COR-L47 (cell line): ENCODE measurements around the gene SLC25A44.

ENCODE experiments used
- DNase-seq: peaks from one replicate; lab custom pipeline; 2025; lab: John Stamatoyannopoulos, UW

Gene SLC25A44

DNA sequence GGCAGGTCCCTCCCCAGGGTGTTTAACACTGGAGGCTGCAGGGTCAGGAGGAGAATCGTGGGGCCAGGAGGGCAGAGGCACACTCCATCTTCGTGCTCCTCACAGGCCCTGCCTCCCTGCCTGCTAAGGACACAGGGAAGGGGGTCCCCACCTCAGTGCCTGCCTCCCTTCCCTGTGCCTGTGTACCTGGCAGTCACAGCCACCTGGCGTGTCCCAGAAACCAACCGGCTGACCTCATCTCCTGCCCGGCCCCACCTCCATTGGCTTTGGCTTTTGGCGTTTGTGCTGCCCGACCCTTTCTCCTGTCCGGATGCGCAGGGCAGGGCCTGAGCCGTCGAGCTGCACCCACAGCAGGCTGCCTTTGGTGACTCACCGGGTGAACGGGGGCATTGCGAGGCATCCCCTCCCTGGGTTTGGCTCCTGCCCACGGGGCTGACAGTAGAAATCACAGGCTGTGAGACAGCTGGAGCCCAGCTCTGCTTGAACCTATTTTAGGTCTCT lies 47.5 kb downstream of the SLC25A44 start:
- DNase-seq: no peak

DNA sequence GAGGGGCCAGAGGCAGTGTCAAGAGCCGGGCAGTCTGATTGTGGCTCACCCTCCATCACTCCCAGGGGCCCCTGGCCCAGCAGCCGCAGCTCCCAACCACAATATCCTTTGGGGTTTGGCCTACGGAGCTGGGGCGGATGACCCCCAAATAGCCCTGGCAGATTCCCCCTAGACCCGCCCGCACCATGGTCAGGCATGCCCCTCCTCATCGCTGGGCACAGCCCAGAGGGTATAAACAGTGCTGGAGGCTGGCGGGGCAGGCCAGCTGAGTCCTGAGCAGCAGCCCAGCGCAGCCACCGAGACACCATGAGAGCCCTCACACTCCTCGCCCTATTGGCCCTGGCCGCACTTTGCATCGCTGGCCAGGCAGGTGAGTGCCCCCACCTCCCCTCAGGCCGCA lies 48.0 kb downstream of the SLC25A44 start, which contains the start of gene BGLAP:
BGLAP (plus strand) TSS at position 259 of the 400 bp plus-strand sequence; CDS start at position 307, 48 bp downstream.
- no peak for DNase-seq

DNA sequence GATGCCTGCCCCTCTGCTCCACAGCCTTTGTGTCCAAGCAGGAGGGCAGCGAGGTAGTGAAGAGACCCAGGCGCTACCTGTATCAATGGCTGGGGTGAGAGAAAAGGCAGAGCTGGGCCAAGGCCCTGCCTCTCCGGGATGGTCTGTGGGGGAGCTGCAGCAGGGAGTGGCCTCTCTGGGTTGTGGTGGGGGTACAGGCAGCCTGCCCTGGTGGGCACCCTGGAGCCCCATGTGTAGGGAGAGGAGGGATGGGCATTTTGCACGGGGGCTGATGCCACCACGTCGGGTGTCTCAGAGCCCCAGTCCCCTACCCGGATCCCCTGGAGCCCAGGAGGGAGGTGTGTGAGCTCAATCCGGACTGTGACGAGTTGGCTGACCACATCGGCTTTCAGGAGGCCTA lies 48.8 kb downstream of the SLC25A44 start:
- DNase-seq: no peak

DNA sequence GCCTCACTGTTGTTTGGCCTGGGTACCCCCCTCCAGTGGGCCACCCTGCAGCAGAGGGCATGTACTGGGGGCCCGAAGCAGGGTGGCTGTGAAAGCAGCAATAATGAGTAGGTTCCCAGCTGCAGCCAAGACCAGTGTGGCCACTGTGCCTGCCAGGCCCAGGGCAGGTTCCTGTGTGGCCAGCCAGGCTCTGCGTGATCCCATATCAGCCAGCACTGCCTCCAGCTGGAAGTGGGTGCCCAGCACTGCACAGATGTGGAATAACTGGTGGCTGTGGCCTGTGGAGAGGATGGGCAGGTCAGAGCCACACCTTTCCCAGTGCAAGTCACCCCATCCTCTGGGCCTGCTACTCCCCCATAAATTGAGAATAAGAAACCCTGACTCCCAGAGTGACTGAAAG lies 50.2 kb downstream of the SLC25A44 start:
- DNase-seq: no peak

DNA sequence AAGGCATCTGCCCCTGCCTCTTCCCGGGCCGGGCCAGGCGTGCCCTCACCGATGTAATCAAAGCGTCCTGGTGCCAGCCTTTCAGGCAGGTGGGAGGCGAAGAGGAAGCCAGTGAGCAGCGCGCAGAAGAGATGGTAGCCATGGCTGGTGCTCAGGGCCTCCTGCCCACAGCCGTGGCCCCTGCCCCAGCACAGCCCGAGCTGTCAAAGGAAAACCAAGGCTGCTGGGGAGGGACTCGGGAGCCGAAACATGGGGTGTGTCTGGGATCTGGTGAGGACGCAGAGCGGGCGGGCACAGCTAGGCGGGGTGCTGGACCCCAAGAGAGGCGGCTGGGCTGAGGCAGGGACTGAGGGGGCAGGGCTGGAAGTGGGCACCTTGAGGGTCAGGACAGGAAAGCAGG lies 50.8 kb downstream of the SLC25A44 start:
- DNase-seq: no peak

DNA sequence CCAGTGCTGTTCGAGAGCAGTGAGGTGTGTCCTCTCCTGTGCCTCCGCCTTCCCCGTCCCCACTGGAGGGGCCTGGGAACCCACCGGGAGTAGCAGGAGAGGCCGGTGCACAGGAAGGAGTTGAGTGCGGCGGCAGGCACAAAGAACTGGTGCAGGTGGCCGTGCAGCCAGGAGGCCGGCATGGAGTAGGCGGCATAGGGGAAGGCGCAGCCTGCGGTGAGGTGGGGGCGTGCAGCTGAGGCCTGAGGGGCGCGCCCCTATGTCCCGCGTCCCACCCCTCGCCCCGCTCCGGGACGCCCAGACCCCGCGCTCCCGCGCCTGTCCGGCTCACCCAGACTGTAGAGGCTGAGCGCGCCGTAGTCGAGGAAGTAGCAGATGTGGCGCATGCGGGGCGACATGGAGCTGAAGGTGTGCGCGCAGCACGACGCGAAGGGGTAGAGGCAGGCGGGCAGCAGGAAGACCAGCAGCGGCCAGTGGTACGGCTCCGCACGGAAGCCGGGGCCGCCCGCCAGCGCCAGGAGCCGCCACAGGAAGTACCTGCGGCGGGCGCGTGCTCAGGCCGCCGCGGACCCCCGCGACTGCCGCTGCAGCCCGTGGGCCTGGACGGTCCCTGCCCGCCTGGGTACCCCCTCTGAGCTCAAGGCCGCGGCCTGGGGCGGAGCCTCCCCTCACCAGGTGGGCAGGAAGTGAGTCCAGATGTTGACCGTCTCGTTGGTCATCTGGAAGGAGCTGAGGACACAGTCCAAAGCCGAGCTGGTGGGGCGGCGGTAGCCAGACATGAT lies 51.7 kb downstream of the SLC25A44 start:
- peak; percentile 40 for DNase-seq

DNA sequence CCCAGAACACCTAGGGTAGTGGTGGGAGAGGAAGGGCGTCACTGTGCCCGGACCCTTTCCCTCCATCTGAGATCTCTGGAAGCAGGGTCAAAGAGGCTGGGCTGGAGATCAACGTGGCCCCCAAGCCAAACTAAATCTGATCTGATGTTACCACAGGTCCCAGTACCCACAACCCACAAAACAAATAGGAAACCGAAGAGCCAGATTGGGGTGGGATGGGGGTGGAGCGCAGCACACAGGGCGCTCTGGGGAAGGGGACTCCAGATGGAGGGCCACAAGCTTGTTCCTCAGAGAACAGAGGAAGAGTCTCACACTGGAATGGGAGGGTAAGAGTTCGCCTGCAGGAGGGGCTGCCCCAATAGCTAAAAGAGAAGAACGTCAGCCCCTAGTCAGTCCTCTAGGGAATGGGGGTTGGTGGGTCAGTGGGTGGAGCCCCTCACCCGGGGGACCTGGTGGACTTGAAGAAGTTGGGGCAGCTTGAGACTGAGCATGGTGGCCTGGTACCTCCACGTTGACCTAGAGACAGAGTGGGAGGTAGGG lies 52.4 kb downstream of the SLC25A44 start:
- DNase-seq: no peak

DNA sequence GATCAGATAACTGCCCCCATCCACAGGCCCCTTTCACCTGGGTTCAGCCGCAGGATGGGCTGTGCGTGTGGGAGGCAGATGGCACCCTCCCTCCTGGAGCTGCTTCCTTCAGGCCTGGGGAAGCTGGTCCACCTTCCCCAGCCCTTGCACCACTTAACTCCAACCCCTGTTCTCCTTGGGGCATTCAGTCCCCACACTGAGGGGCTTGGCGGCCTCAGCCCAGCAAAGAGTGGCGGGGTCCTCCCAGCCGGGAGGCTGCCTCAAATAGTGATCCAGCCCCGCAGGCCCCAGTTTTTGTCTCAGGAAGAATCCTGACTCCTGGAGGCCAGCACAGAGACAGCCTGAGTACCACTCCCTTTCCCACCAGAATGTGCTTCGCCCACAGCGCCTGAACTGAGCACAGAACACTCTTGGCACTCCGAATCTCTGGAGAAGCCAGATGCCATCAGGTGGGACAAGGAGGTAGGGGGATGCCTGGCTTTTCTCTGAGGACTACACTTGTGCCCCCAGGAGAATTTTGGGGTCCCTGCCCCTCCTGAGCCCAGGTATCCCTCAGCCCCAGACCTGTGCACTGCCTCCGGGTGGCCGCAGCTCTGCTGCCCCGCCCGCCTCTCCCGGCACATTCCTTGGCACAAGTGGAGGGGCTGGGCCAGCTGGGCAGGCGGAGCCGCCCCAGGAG lies 53.0 kb downstream of the SLC25A44 start:
- DNase-seq: no peak

DNA sequence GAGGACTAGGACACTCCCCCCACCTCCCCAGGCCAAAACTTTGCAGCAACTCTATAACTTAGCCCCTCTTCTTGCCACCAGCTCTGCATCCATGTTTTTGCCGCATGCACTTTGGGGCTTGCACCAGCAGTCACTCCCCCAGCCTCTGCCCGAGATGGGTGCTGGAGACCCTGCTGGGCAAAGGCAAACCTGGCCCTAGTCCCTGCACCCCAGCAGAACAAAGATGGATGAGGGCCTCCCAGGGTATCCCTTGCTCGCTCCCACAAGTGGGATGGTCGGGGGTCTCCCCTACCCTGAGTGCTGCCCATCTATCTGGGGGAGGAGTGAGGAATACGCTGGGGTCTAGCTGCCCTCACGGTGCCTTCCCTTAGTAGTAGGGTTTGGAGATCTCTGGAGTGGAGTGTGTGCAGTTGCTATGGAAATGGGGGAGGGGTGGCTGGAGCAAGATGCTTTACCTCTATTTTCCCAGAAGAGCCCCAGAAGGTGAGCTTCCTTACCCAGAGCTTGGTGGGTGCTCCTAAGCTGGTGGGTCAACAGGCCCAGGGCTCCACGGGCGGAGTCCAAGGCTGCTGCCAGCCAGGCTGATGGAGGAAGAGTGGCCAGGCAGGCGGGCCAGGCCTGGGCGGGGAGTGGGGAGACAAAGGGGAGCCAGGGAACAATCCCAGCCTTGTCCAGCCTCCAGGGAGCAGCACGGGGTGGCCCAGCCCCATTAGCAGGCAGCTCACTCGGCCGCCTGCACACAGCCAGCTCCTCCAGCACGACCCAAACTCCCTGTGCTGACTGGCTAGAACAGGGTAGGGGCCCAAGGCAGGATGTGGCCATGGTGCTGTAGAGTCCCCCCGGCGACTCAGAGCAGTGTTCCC lies 53.8 kb downstream of the SLC25A44 start, which contains the start of gene PAQR6:
PAQR6 (minus strand) TSS at position 597 of the 863 bp plus-strand sequence. CDS start 1,325 bp downstream, outside the sequence.
- DNase-seq: no peak

DNA sequence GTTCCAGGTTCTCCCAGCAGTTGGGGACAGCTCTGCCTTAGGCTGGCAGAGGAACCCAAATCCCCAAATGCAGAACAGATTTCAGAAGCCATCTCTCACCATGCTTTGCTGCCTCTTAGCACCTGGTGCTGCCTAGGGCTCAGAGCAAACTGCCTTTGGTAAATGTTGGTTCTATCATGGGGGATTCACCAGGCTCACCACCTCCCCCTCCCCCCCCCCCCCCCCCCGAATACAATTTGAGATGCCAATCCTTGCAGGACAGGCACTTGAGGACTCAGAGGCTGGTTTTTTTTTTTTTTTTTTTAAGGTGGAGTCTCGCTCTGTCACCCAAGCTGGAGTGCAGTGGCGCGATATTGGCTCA lies 54.4 kb downstream of the SLC25A44 start:
- DNase-seq: no peak

DNA sequence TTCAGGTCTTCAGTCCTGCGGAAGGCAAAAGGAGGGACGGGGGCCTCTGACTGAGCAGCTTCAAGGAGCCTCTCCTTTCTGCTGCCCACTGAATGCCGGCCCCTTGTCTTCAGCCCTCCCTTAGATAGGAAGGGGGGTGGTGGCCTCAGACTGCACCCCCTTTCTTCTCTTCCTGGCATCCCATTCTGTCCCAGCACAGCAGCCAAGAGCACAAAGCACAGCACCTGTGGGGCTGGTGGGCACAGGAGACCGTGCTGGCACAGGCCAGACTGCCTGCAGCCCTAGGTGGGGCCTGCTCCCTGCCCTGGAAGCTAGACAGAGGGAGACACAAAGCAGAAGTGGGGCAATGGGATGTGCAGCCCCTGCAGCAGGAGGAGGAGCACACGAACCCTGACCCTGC lies 55.7 kb downstream of the SLC25A44 start:
- no peak for DNase-seq

DNA sequence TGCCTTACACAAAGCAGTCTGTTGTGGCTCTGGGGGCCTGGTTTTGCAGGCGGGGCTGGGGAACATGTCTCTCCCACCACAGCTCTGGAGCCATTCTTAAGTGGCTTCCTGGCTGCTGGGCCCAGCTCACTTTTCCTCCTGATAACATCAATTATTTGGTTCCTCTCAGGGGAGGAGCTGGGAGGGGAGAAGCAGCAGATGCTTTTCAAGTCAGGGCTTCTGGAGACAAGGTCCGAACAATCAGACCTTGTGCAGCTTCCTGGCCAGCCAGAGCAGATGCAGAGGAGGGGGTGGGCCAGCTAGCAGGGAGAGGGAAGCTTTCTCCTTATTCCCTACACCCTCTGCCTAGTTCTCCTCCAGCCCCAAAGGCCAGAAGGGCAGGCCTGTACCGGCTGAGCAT lies 57.6 kb downstream of the SLC25A44 start:
- DNase-seq: no peak

DNA sequence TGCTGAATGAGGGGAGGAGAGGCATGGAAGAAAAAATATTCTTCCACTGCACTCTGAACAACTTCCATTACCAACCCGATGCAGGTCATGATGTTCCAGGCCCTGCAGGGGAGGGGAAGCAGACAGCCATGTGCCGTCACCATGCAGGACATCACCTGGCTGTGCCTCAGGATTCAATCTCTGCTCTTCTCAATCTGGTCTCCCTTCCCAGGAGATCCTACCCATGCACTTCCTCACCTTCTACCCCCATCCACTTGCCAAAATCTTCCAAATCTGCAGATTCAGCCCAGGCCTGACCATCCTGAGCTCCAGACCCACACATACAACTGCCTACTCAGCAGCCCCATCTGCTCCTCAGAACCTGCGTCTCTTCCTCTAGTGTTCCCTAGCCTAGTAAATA lies 59.7 kb downstream of the SLC25A44 start:
- DNase-seq: no peak

DNA sequence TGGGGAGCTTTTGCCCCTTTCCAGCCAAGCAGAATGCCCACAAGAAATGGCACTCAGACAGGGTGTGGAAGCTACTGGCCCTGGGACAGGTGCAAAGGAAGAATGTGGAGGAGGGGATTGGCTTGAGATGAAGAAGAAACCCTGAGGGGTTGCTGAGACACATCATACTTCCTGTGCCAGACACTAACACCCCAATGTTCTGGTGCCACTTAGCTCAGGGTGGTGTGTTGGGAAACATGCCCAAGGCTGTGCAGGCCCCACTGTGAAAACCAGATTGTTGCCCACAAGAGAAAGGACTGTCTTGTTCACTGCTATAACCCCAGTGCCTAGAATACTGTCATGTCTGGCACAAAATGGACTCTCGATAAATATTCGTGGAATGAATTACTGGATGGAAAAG lies 63.8 kb downstream of the SLC25A44 start:
- no peak for DNase-seq

DNA sequence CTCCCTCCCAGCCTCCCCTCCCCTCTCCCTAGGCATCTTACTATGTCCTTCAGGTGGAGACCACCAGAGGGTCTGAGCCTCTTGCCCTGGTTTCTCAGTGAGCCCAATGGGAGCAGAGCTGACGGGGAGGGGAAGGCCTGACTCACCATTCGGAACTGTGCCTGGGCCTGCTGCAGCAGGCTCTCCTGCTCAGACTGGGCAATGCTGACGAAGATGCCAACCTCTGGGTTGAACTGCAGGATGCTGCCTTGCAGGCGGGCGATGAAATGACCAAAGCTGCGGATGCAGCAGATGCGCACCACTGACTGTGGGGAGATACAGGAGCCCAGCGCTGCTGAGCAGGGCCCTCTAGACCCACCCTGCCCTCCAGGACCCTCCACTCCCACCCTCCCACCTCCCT lies 65.0 kb downstream of the SLC25A44 start:
- no peak for DNase-seq

DNA sequence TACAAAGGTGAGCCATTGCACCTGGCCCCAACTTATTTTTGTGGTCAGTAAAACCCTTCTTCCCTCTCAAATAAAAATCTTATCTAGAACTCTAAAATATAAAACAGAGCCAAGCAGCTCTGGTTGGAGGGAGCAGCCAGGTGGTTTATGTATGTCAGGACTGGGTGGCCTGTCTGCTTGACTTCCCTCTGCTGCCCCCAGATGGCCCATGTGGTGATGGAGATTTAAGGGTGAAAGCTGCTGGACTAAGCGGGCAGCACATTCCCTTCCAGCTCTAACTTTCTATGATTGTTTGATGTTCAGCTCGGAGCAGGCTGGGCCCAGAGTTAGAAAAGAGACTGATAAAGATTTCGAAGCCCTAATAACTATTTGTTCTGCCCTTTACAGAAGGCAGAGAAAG lies 65.9 kb downstream of the SLC25A44 start:
- DNase-seq: no peak

DNA sequence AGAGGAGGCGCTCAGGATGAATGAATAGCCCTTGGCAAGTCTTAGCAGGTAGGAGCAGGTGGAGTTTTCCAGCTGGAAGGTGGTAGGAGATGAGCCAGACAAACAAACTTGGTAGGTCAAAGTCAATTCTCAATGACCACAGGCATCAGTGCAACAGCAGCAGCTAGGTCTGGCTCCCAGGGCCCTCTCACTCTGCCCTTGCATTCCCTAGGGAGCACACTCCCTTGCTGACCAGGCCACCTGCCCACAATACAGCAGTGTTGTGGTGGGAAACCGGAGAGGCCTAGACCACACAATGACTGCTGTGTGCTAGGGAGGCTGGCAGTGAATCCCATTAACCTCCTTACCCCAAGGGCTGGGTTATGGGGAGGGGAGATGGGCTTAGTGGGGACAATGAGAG lies 67.0 kb downstream of the SLC25A44 start:
- DNase-seq: no peak
